ENCODE results near the gene PIWIL1. TPM values are rescaled to one million over a fixed set of nuclear protein-coding genes. Genes with fewer than 3 reads are reported as not detected.

The PIWIL1 gene
- total and polyA plus RNA-seq, 2 of the 4 experiments (the other 2 are of a cell fraction) = not detected

- H2BK120ac ChIP-seq (ENCODE audit: low read depth, low read length) = no peak overlapping the region
Measured at GRCh38 chr12:130303781-130304180, 33.9 kb upstream of the PIWIL1 start.

More at GRCh38 chr12:130303781-130304180, 33.9 kb upstream of the PIWIL1 start:
- Histone ChIP-seq H3K23ac (ENCODE audit: low read depth, low read length) (no peak overlapping the region), H3K79me1 (ENCODE audit: low read depth in 1 of 2, low read length in 2 of 2) (no peaks in the 10 kb centered on the region), H3K18ac (ENCODE audit: low read depth, low read length) (no peak overlapping the region), H3K4me1 (ENCODE audit: control insufficient read depth, insufficient read depth, low read length) (no peaks in the 10 kb centered on the region), H4K8ac (ENCODE audit: low read depth in 2 of 2, low read length in 2 of 2) (no peak overlapping the region), H2AK5ac (ENCODE audit: low read depth, low read length) (no peak overlapping the region), H2BK5ac (ENCODE audit: low read depth, low read length, poor library complexity, severe bottlenecking) (no peak overlapping the region), H2BK20ac (ENCODE audit: low read depth, low read length) (no peak overlapping the region), H3K4me2 (ENCODE audit: low read depth, low read length) (no peak overlapping the region), H2AK9ac (replicated peaks; ENCODE audit: low read depth, low read length, poor library complexity) (no peak overlapping the region), H3K27me3 (ENCODE audit: control insufficient read depth, insufficient read depth, low read length) (no peaks in the 10 kb centered on the region), H3K56ac (ENCODE audit: extremely low read depth, insufficient read depth, low read length) (no peak overlapping the region), H3K36me3 (ENCODE audit: control insufficient read depth, insufficient read depth, low read length) (no peaks in the 10 kb centered on the region), H3K9me3 (ENCODE audit: control insufficient read depth, insufficient read depth, low read length) (peaks cover 46% of the 10 kb centered on the region), H3K9ac (ENCODE audit: low read depth, low read length) (no peak overlapping the region), H3K27ac (ENCODE audit: insufficient read depth, low read length) (no peak overlapping the region), H4K5ac (ENCODE audit: low read depth, low read length) (no peak overlapping the region), H2BK15ac (ENCODE audit: low read depth, low read length) (no peak overlapping the region), H3K4ac (ENCODE audit: low read depth, low read length) (no peak overlapping the region), H3K4me3 (ENCODE audit: insufficient read depth, low read depth, low read length) (no peak overlapping the region), H4K91ac (ENCODE audit: insufficient read depth, low read depth, low read length) (no peak overlapping the region), H3K14ac (replicated peaks; ENCODE audit: low read depth, low read length) (no peak overlapping the region), H4K20me1 (ENCODE audit: insufficient read depth, low read length) (no peaks in the 10 kb centered on the region), H3K9me1 (ENCODE audit: insufficient read depth, low read length) (no peaks in the 10 kb centered on the region), H2AFZ (replicated peaks; ENCODE audit: low read length, poor library complexity) (no peak overlapping the region)
- intact Hi-C loops (cut with micrococcal nuclease) = no loop called here
- ChIA-PET POLR2A (ENCODE audit: unreplicated experiment) (no interaction called here), CTCF (no interaction called here)
- no peak for TF ChIP-seq USF2 (IDR thresholded peaks at IDR 0.05; ENCODE audit: low read depth, low read length)
- TF ChIP-seq RAD21 (IDR thresholded peaks at IDR 0.05; ENCODE audit: low read length) = no peak
- TF ChIP-seq CTCF (conservative IDR thresholded peaks at IDR 0.05; ENCODE audit: low read depth, low read length) = no peak
- TF ChIP-seq MAFK (IDR thresholded peaks at IDR 0.05; ENCODE audit: low read depth, low read length) = no peak
- no peak for TF ChIP-seq RFX5 (IDR thresholded peaks at IDR 0.05; ENCODE audit: low read depth, low read length)
- TF ChIP-seq POLR2A (IDR thresholded peaks at IDR 0.05; ENCODE audit: low read depth, low read length) = no peak
- no peak for TF ChIP-seq SMC3 (IDR thresholded peaks at IDR 0.05; ENCODE audit: low read depth, low read length)
- no peak for TF ChIP-seq CEBPB (IDR thresholded peaks at IDR 0.05; ENCODE audit: low read depth, low read length)
- TF ChIP-seq RCOR1 (IDR thresholded peaks at IDR 0.05; ENCODE audit: insufficient replicate concordance, low read length) = no peak
- no peak for TF ChIP-seq NFE2L2 (IDR thresholded peaks at IDR 0.05; ENCODE audit: low read depth, low read length)
- TF ChIP-seq, protein P1, sequence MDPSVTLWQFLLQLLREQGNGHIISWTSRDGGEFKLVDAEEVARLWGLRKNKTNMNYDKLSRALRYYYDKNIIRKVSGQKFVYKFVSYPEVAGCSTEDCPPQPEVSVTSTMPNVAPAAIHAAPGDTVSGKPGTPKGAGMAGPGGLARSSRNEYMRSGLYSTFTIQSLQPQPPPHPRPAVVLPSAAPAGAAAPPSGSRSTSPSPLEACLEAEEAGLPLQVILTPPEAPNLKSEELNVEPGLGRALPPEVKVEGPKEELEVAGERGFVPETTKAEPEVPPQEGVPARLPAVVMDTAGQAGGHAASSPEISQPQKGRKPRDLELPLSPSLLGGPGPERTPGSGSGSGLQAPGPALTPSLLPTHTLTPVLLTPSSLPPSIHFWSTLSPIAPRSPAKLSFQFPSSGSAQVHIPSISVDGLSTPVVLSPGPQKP (IDR thresholded peaks at IDR 0.05; ENCODE audit: borderline replicate concordance, low read depth, low read length) = no peak
- TF ChIP-seq FOS (IDR thresholded peaks at IDR 0.05; ENCODE audit: low read depth, low read length) = no peak
- in situ Hi-C loops (cut with MboI; ENCODE audit: low sequenced_read_pairs) = no loop called here
- ATAC-seq (ENCODE audit: low read depth) (no peak), DNase-seq (no peak)
- no CpG with 5 or more reads among the region's 8 CpGs for WGBS, 2 experiments (ENCODE audit: extremely low coverage in 2 of 2, insufficient read length in 1 of 2)
- dilution Hi-C loops (cut with HindIII; ENCODE audit: low sequenced_read_pairs, unreplicated experiment) = no loop called here
- BruUV-seq (replicated peaks) = no TSS peak

Data from IMR-90 (cell line).